Ovary (tissue), 3 donors: ENCODE results near the gene PCSK2.

Experiments used
- CTCF ChIP-seq, 3 donors: fragments of 450-650 bp in 2 of 3; fragments of 200-600 bp in 1 of 3; IDR thresholded peaks; one replicate each; pipeline versions ENCODE4 v1.5.1 to v1.8.0; 2016 to 2022; ENCODE audit warnings: antibody characterized with exemption in 3 of 3, mild to moderate bottlenecking in 1 of 3
- EP300 ChIP-seq: sonication (generic); formaldehyde crosslinking; IDR thresholded peaks from one replicate; pipeline ENCODE4 v1.6.1; 2017; ENCODE audit warnings: antibody characterized with exemption
- POLR2A ChIP-seq: fragments of 450-650 bp; IDR thresholded peaks from one replicate; pipeline ENCODE4 v1.6.1; 2017; ENCODE audit warnings: antibody characterized with exemption, mild to moderate bottlenecking, moderate library complexity
- donor health status: DM: no; HTN: no; CAD: no.

DNA sequence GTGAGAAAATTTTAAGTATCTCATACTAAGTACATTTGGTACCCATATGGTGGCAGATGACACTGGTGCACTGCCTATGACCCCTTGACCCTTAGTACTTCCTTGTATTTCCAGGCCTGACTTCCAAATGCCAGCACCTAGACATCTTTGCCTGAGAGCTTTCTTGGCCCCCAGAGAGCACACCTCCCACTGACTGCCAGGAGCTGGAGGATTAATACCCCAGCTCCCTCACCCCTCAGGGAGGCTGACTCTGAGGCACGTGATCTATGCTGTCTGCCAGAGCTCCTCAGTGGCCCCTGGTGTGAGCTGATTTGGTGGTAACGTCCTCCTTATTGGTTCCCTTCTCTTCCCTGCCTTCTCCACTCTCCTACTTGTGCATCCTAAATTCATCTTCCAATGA lies 266.3 kb downstream of the PCSK2 start:
- TF ChIP-seq CTCF (IDR thresholded peaks at IDR 0.05) (no peak), POLR2A (no peak), EP300 (no peak)
